GM12865 (cell line): ENCODE measurements around the gene POLRMT.

ENCODE experiments used
- DNase-seq: peaks from one replicate; pipeline ENCODE4 v3.0.0; 2010; ENCODE audit warnings: low read depth
- H3K4me3 ChIP-seq: 2 replicates; pipeline ENCODE4 v1.5.1; 2011; ENCODE audit warnings: mild to moderate bottlenecking, low read depth, low read length, control low read depth
- CTCF ChIP-seq: IDR thresholded peaks from 2 replicates; pipeline ENCODE4 v1.5.1; 2011; ENCODE audit warnings: low read length, control low read depth, low read depth, inconsistent platforms; ENCODE audit not compliant: insufficient read depth; ENCODE audit errors: missing control alignments

Gene POLRMT

GRCh38 chr19:644789-645188 lies 11.5 kb upstream of the POLRMT start:
- H3K4me3 ChIP-seq = no peak overlapping the region
- TF ChIP-seq CTCF = no peak
- DNase-seq = no peak

GRCh38 chr19:644363-644762 lies 11.0 kb upstream of the POLRMT start:
- H3K4me3 ChIP-seq = no peak overlapping the region
- no peak for DNase-seq
- no peak for TF ChIP-seq CTCF

GRCh38 chr19:643736-644135 lies 10.4 kb upstream of the POLRMT start:
- no peak overlapping the region for H3K4me3 ChIP-seq
- no peak for DNase-seq
- TF ChIP-seq CTCF = no peak

- no peak for TF ChIP-seq CTCF
- no peak for DNase-seq
- H3K4me3 ChIP-seq = no peak overlapping the region
Measured at GRCh38 chr19:642767-643727, 9.7 kb upstream of the POLRMT start.

GRCh38 chr19:641702-642101 lies 8.4 kb upstream of the POLRMT start:
- DNase-seq = no peak
- no peak overlapping the region for H3K4me3 ChIP-seq
- no peak for TF ChIP-seq CTCF

GRCh38 chr19:640606-641189 lies 7.4 kb upstream of the POLRMT start:
- TF ChIP-seq CTCF = no peak

GRCh38 chr19:640161-640558 lies 6.8 kb upstream of the POLRMT start:
- no peak for DNase-seq
- TF ChIP-seq CTCF = no peak
- no peak overlapping the region; the same call in 1 of the 2 replicates for H3K4me3 ChIP-seq

More at GRCh38 chr19:640606-641189, 7.4 kb upstream of the POLRMT start:
- DNase-seq = no peak
- H3K4me3 ChIP-seq = no peak overlapping the region
